HepG2 (cell line): Measurements from ENCODE around the gene SETD1A. TPM values are rescaled to one million over a fixed set of nuclear protein-coding genes. Genes with fewer than 3 reads are reported as not detected.

ENCODE experiments used
- FOXC1 ChIP-seq: sonication (generic); formaldehyde crosslinking; IDR thresholded peaks from 2 replicates; pipeline ENCODE4 v1.8.0; 2022; ENCODE audit warnings: mild to moderate bottlenecking, missing genetic modification reagents, borderline replicate concordance
- FOXJ3 ChIP-seq: sonication (generic); formaldehyde crosslinking; IDR thresholded peaks from 2 replicates; pipeline ENCODE4 v1.4.0; 2020; ENCODE audit warnings: missing genetic modification reagents, mild to moderate bottlenecking, borderline replicate concordance
- GABPB1 ChIP-seq: IDR thresholded peaks from 2 replicates; pipeline ENCODE4 v1.6.1; 2016; ENCODE audit warnings: mild to moderate bottlenecking, missing genetic modification reagents, moderate library complexity, missing compliant biosample characterization
- KDM1A ChIP-seq: IDR thresholded peaks from 2 replicates; pipeline ENCODE4 v1.6.1; 2016; ENCODE audit warnings: missing compliant biosample characterization
- KLF6 ChIP-seq: IDR thresholded peaks from 2 replicates; pipeline ENCODE4 v1.8.0; 2016; ENCODE audit warnings: missing biosample characterization, missing genetic modification reagents
- LRRFIP1 ChIP-seq: sonication (generic); formaldehyde crosslinking; conservative IDR thresholded peaks from 2 replicates; pipeline ENCODE4 v1.4.0; 2020; ENCODE audit warnings: missing genetic modification reagents
- MEF2D ChIP-seq: sonication (generic); formaldehyde crosslinking; IDR thresholded peaks from 2 replicates; pipeline ENCODE4 v1.5.1; 2020; ENCODE audit warnings: mild to moderate bottlenecking, missing genetic modification reagents
- RBM22 ChIP-seq: fragments of 200-400 bp; formaldehyde crosslinking; optimal IDR thresholded peaks from 2 replicates; pipeline ENCODE3; 2017; ENCODE audit warnings: mild to moderate bottlenecking, low read length, moderate library complexity
- SRF ChIP-seq: IDR thresholded peaks from 2 replicates; pipeline ENCODE4 v1.6.1; 2011; ENCODE audit warnings: mild to moderate bottlenecking, low read depth, low read length, moderate library complexity
- TRIM22 ChIP-seq: fragments of 450-650 bp; IDR thresholded peaks from 2 replicates; pipeline ENCODE4 v1.6.1; 2017
- ZC3H4 ChIP-seq: sonication (generic); formaldehyde crosslinking; IDR thresholded peaks from 2 replicates; pipeline ENCODE4 v1.4.0; 2020; ENCODE audit warnings: missing genetic modification reagents, borderline replicate concordance
- ZKSCAN1 ChIP-seq: fragments of 150-350 bp; IDR thresholded peaks from 2 replicates; pipeline ENCODE4 v1.6.1; 2014; ENCODE audit warnings: low read length
- ZNF142 ChIP-seq: sonication (generic); formaldehyde crosslinking; IDR thresholded peaks from 2 replicates; pipeline ENCODE4 v1.4.0; 2020; ENCODE audit warnings: missing genetic modification reagents
- ZNF501 ChIP-seq: sonication (generic); formaldehyde crosslinking; IDR thresholded peaks from 2 replicates; pipeline ENCODE4 v1.5.1; 2020; ENCODE audit warnings: mild to moderate bottlenecking, moderate library complexity, missing genetic modification reagents
- ZNF547 ChIP-seq: sonication (generic); formaldehyde crosslinking; IDR thresholded peaks from 2 replicates; pipeline ENCODE4 v1.5.1; 2020; ENCODE audit warnings: mild to moderate bottlenecking, missing genetic modification reagents
- ZNF782 ChIP-seq: sonication (generic); formaldehyde crosslinking; IDR thresholded peaks from 2 replicates; pipeline ENCODE4 v1.4.0; 2020; ENCODE audit warnings: missing genetic modification reagents, mild to moderate bottlenecking, borderline replicate concordance
- ZNF841 ChIP-seq: sonication (generic); formaldehyde crosslinking; IDR thresholded peaks from 2 replicates; pipeline ENCODE4 v1.8.1; 2023; ENCODE audit warnings: missing genetic modification reagents, borderline replicate concordance
- polyA plus RNA-seq, 8 experiments: library from polyadenylated mRNA; depleted of rRNA in 3 of 8; stranded (reverse) in 7 of 8; unstranded in 1 of 8; fragments of >200 nt; fragmentation: Illumina TruSeq in 4 of 8; extraction: Trizol in 4 of 8; gene quantifications; 2 replicates each; pipeline versions ENCODE4 v1.2.1 to v1.2.3, GENCODE V29; 2011 to 2016; ENCODE audit warnings: low read depth in 4 of 8, missing spikeins in 1 of 8, mixed read lengths in 1 of 8; ENCODE audit not compliant: insufficient read depth in 1 of 8
- total RNA-seq, 5 experiments: library from RNA; depleted of rRNA; stranded (reverse); fragments of >200 nt; fragmentation: Illumina TruSeq; extraction: Trizol; gene quantifications; 2 replicates each; pipeline ENCODE4 v1.2.3, GENCODE V29; 2016; ENCODE audit warnings: low read depth in 1 of 5

SETD1A gene
- total and polyA plus RNA-seq, 2 of the 13 experiments (the other 11 are each of a cell fraction or from before 2014, with no cell fraction given): 3.8 to 5.6 TPM

- TF ChIP-seq LRRFIP1 (no peak), ZKSCAN1 (no peak), KDM1A (CRISPR knock-in tag) (no peak), KLF6 (peak; percentile 71; the same call in 1 of the 2 replicates), ZC3H4 (CRISPR knock-in tag) (no peak), ZNF142 (CRISPR knock-in tag) (peak; percentile 87), MEF2D (CRISPR knock-in tag) (peak; percentile 15; the same call in 1 of the 2 replicates), ZNF547 (0 out of 2 replicates have a peak, but pooled peaks have one; percentile 27), GABPB1 (peak; percentile 77; the same call in 1 of the 2 replicates), ZNF841 (CRISPR knock-in tag) (no peak), RBM22 (no peak), ZNF782 (CRISPR knock-in tag) (no peak), FOXC1 (CRISPR knock-in tag) (no peak; the same call in 1 of the 2 replicates), FOXJ3 (CRISPR knock-in tag) (0 out of 2 replicates have a peak, but pooled peaks have one; percentile 20), SRF (no peak), TRIM22 (no peak), ZNF501 (CRISPR knock-in tag) (peak; percentile 69; the same call in 1 of the 2 replicates)
These were observed 8.6 kb upstream of the SETD1A start, which contains the start of gene ORAI3 (continued) for GRCh38 chr16:30948667-30949649.
